SU-DHL-6 (cell line): ENCODE measurements around the gene ATP11A.

Experiments used
- H2AFZ ChIP-seq: fragments of 200-600 bp; sonication (generic); 2 replicates; pipeline ENCODE4 v1.6.1; 2014; ENCODE audit warnings: low read depth, mild to moderate bottlenecking, moderate library complexity, mixed read lengths, antibody characterized with exemption, low read length; ENCODE audit not compliant: severe bottlenecking
- H3F3A ChIP-seq: fragments of 200-600 bp; shearing (Covaris generic); 2 replicates; pipeline ENCODE4 v1.6.0; 2016; ENCODE audit warnings: antibody characterized with exemption, mild to moderate bottlenecking; ENCODE audit not compliant: insufficient read depth
- H3K27ac ChIP-seq: fragments of 200-600 bp; sonication (generic); 2 replicates; pipeline ENCODE4 v1.5.1; 2016; ENCODE audit warnings: low read depth, mild to moderate bottlenecking, low read length, moderate library complexity, mixed read lengths
- H3K27me3 ChIP-seq: fragments of 200-600 bp; sonication (generic), shearing (Covaris generic); 2 replicates; pipeline ENCODE4 v1.6.0; 2014; ENCODE audit warnings: mild to moderate bottlenecking, low read length
- H3K36me3 ChIP-seq: fragments of 200-600 bp; sonication (generic); 2 replicates; pipeline ENCODE4 v1.6.1; 2014; ENCODE audit warnings: mild to moderate bottlenecking, low read length, mixed read lengths
- H3K4me2 ChIP-seq: fragments of 300-600, 200-600 bp; shearing (Covaris generic), sonication (generic); 2 replicates; pipeline ENCODE4 v1.6.0; 2014; ENCODE audit warnings: low read length, low read depth, mild to moderate bottlenecking; ENCODE audit not compliant: poor library complexity, severe bottlenecking
- H3K4me3 ChIP-seq: fragments of 200-600 bp; sonication (generic); 2 replicates; pipeline ENCODE4 v1.5.1; 2014; ENCODE audit warnings: antibody characterized with exemption, low read length, mild to moderate bottlenecking, mixed read lengths; ENCODE audit not compliant: insufficient read depth, poor library complexity, severe bottlenecking
- H3K79me2 ChIP-seq: fragments of 200-600 bp; sonication (generic); 2 replicates; pipeline ENCODE4 v1.6.1; 2014; ENCODE audit warnings: mild to moderate bottlenecking, low read length, moderate library complexity; ENCODE audit not compliant: insufficient read depth
- H3K9ac ChIP-seq: fragments of 200-600 bp; sonication (generic); 2 replicates; pipeline ENCODE4 v1.7.0; 2014; ENCODE audit warnings: mild to moderate bottlenecking, low read length
- H3K9me2 ChIP-seq: fragments of 200-600 bp; sonication (generic); replicated peaks from 2 replicates; pipeline ENCODE4 v1.6.1; 2014; ENCODE audit warnings: low read length; ENCODE audit not compliant: insufficient read depth
- H3K9me3 ChIP-seq: fragments of 200-600 bp; sonication (generic); 2 replicates; pipeline ENCODE4 v1.6.1; 2014; ENCODE audit warnings: low read length, mixed read lengths; ENCODE audit not compliant: insufficient read depth
- H4K20me1 ChIP-seq: fragments of 200-600 bp; sonication (generic); 2 replicates; pipeline ENCODE4 v1.6.1; 2014; ENCODE audit warnings: low read depth, mild to moderate bottlenecking, antibody characterized with exemption, low read length, moderate library complexity, mixed read lengths
- CTCF ChIP-seq: fragments of 200-600 bp; sonication (generic); IDR thresholded peaks from one replicate; pipeline ENCODE4 v1.5.1; 2017; ENCODE audit warnings: antibody characterized with exemption, mild to moderate bottlenecking, low read length, moderate library complexity; ENCODE audit not compliant: insufficient read depth, poor library complexity, severe bottlenecking
- EZH2phosphoT487 ChIP-seq: fragments of 200-600 bp; sonication (generic), shearing (Covaris generic); conservative IDR thresholded peaks from 2 replicates; pipeline ENCODE4 v1.6.1; 2018; ENCODE audit warnings: mild to moderate bottlenecking, antibody characterized with exemption, low read length, moderate library complexity, mixed read lengths

The ATP11A gene

GRCh38 chr13:112825071-112825470 lies 135.2 kb downstream of the ATP11A start:
- no peak overlapping the region for H3K9ac ChIP-seq
- H3K27me3 ChIP-seq = no peaks in the 10 kb centered on the region
- H3K4me3 ChIP-seq = no peak overlapping the region
- H4K20me1 ChIP-seq = no peaks in the 10 kb centered on the region
- H3K9me3 ChIP-seq = no peaks in the 10 kb centered on the region
- TF ChIP-seq EZH2phosphoT487 (no peak), CTCF (no peak)
- H3F3A ChIP-seq = no peaks in the 10 kb centered on the region
- H3K27ac ChIP-seq = no peak overlapping the region
- H3K9me2 ChIP-seq = no peaks in the 10 kb centered on the region
- H3K36me3 ChIP-seq = no peaks in the 10 kb centered on the region
- no peaks in the 10 kb centered on the region for H3K79me2 ChIP-seq
- H3K4me2 ChIP-seq = no peak overlapping the region
- no peak overlapping the region for H2AFZ ChIP-seq

GRCh38 chr13:112825875-112826274 lies 136.0 kb downstream of the ATP11A start:
- H3K79me2 ChIP-seq = no peaks in the 10 kb centered on the region
- no peak overlapping the region for H3K4me2 ChIP-seq
- H3K27me3 ChIP-seq = no peaks in the 10 kb centered on the region
- no peaks in the 10 kb centered on the region for H3F3A ChIP-seq
- H3K9me2 ChIP-seq = no peaks in the 10 kb centered on the region
- H2AFZ ChIP-seq = no peak overlapping the region
- H4K20me1 ChIP-seq = no peaks in the 10 kb centered on the region
- H3K4me3 ChIP-seq = no peak overlapping the region
- H3K9me3 ChIP-seq = no peaks in the 10 kb centered on the region
- no peaks in the 10 kb centered on the region for H3K36me3 ChIP-seq
- no peak overlapping the region for H3K27ac ChIP-seq
- H3K9ac ChIP-seq = no peak overlapping the region
- TF ChIP-seq CTCF = no peak
- no peak for TF ChIP-seq EZH2phosphoT487

- Histone ChIP-seq H3K9ac (no peak overlapping the region), H3K4me3 (no peak overlapping the region), H3F3A (no peaks in the 10 kb centered on the region), H3K9me2 (no peaks in the 10 kb centered on the region), H4K20me1 (no peaks in the 10 kb centered on the region), H2AFZ (no peak overlapping the region), H3K79me2 (no peaks in the 10 kb centered on the region), H3K27ac (no peak overlapping the region), H3K4me2 (no peak overlapping the region), H3K36me3 (no peaks in the 10 kb centered on the region), H3K9me3 (no peaks in the 10 kb centered on the region), H3K27me3 (no peaks in the 10 kb centered on the region)
- TF ChIP-seq CTCF (no peak), EZH2phosphoT487 (no peak)
These were observed 136.7 kb downstream of the ATP11A start for GRCh38 chr13:112826565-112826964.
